Fibroblast of villous mesenchyme (primary cell): ENCODE results near the gene FZD1. TPM values are rescaled to one million over a fixed set of nuclear protein-coding genes. Genes with fewer than 3 reads are reported as not detected.
A peak's percentile ranks its signal among the peaks of the same experiment; 100 is the strongest.

Source experiments
- DNase-seq: peaks from one replicate; pipeline ENCODE4 v3.0.0-alpha.2; 2010; ENCODE audit warnings: low read depth
- H3K4me3 ChIP-seq: 2 replicates; pipeline ENCODE4 v1.5.1; 2011; ENCODE audit warnings: low read depth, mild to moderate bottlenecking, low read length
- total RNA-seq: library from RNA; depleted of rRNA; stranded (reverse); fragments of >200 nt; gene quantifications from 2 replicates; pipeline ENCODE4 v1.2.3, GENCODE V29; 2012
- TF ChIP-seq, protein P1 (sequence below): IDR thresholded peaks from 2 replicates; pipeline ENCODE4 v1.5.1; 2012; ENCODE audit warnings: low read depth, mild to moderate bottlenecking, low read length; ENCODE audit not compliant: insufficient read depth

FZD1 gene
- total RNA-seq, 1 donor = 5.2 TPM

GRCh38 chr7:91243591-91244301 is 20.5 kb upstream of the FZD1 start:
- H3K4me3 ChIP-seq = no peak overlapping the region
- peak; percentile 52 for DNase-seq
- TF ChIP-seq, protein P1, sequence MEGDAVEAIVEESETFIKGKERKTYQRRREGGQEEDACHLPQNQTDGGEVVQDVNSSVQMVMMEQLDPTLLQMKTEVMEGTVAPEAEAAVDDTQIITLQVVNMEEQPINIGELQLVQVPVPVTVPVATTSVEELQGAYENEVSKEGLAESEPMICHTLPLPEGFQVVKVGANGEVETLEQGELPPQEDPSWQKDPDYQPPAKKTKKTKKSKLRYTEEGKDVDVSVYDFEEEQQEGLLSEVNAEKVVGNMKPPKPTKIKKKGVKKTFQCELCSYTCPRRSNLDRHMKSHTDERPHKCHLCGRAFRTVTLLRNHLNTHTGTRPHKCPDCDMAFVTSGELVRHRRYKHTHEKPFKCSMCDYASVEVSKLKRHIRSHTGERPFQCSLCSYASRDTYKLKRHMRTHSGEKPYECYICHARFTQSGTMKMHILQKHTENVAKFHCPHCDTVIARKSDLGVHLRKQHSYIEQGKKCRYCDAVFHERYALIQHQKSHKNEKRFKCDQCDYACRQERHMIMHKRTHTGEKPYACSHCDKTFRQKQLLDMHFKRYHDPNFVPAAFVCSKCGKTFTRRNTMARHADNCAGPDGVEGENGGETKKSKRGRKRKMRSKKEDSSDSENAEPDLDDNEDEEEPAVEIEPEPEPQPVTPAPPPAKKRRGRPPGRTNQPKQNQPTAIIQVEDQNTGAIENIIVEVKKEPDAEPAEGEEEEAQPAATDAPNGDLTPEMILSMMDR = no peak

GRCh38 chr7:91247500-91247899 is 16.7 kb upstream of the FZD1 start:
- DNase-seq = peak; percentile 39
- TF ChIP-seq, protein P1 = peak; percentile 33
- H3K4me3 ChIP-seq = no peak overlapping the region

DNA sequence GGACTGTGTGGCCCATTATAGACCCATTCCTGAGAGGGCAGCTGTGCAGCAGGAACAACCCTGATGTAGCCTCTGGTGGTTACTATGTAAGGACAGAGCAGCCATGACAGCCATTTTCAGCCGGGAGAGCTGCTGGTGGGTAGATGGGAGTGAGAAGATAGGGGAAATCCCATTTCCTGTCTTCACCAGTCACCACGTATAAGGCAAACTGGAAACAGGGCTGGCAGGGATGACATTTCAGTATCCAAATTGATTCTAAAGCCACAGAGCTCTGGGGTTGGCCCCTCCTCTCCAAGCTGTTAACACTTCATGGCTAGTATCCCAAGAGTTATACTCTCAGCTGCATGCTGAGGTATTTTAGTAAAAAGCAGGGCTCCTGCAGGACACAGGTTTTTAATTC is 15.2 kb upstream of the FZD1 start:
- TF ChIP-seq, protein P1 = no peak
- no peak for DNase-seq
- no peak overlapping the region for H3K4me3 ChIP-seq

DNA sequence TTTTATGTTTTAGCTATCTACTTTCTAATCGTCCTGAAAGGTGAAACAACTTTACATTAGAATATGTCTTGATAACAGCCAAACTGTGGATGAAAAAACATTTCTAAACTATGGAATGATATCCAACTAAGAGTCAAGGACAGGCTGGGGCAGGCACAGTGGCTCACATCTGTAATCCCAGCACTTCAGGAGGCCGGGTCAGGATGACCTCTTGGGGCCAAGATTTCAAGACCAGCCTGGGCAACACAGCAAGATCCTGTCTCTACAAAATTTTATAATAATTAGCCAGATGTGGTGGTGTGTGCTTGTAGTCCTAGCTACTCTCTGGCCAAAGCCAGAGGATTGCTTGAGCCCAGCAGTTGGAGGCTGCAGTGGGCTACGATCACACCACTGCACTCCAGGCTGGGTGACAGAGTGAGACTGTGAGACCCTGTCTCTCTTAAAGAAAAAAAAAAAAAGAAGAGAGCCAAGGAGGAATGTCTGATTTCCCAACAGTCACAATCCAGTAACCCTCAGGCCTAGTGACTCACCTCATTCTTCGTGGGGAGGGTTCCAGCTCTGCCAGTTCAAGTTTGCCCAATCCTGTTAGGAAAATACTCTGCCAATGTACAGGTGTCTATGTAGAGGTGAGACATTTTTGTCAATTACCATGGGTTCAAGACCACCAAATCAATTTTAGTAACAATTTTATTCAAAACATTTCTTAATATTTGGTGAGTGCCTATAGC is 14.6 kb upstream of the FZD1 start:
- DNase-seq = peak; percentile 70
- H3K4me3 ChIP-seq = no peak overlapping the region
- TF ChIP-seq, protein P1 = no peak

GRCh38 chr7:91250706-91251105 is 13.5 kb upstream of the FZD1 start:
- no peak for DNase-seq
- no peak overlapping the region for H3K4me3 ChIP-seq
- TF ChIP-seq, protein P1 = no peak

GRCh38 chr7:91251877-91252276 is 12.4 kb upstream of the FZD1 start:
- H3K4me3 ChIP-seq = no peak overlapping the region
- TF ChIP-seq, protein P1 = no peak
- no peak for DNase-seq
